ENCODE measurements around the gene INPPL1.
"Not testable (repeated sequence)": the region's sequence is repeated elsewhere in the genome, so short reads cannot be mapped to it uniquely, and the experiment has no call there.

INPPL1 gene

DNA sequence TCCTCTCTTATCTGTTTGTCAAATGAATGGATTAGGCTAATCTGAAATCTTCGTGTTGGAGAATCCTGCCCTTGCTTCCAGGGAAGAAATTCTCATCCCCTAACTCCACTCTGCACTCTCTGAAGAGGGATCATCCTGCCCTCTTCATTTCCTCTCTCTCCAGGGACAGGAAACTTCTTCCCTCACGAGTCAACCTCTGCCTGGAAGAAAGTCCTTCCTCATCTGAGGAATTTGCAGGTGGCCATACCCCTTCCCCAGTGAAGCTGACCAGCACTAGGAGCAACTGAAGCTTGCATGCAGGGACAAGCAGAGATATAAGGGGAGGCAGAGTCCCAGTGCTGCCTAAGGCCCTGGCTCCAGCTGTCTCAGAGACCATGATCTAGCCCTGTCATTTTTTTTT, 23.0 kb downstream of the INPPL1 start:
- DNase-seq, result no peak

DNA sequence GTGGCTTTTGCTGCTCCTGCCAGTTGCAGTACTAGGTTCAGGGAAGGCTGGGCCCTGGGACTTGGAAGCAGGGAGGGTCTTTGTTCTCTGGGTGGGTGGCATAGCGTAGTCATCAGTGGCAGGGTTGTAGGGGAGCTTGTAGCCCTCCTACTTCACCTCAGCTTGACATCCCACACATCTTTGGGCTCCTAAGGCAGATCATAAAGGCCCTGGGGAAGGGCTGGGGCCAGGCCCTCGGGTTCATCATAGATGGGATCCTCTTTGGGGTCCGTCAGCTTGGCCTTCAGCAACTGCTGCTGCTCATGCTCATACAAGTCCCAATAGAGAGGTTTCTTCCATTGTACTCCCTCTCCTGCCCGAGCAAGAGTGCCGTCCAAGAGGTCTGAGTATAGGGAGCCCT, 25.4 kb downstream of the INPPL1 start:
- DNase-seq, result no peak

DNA sequence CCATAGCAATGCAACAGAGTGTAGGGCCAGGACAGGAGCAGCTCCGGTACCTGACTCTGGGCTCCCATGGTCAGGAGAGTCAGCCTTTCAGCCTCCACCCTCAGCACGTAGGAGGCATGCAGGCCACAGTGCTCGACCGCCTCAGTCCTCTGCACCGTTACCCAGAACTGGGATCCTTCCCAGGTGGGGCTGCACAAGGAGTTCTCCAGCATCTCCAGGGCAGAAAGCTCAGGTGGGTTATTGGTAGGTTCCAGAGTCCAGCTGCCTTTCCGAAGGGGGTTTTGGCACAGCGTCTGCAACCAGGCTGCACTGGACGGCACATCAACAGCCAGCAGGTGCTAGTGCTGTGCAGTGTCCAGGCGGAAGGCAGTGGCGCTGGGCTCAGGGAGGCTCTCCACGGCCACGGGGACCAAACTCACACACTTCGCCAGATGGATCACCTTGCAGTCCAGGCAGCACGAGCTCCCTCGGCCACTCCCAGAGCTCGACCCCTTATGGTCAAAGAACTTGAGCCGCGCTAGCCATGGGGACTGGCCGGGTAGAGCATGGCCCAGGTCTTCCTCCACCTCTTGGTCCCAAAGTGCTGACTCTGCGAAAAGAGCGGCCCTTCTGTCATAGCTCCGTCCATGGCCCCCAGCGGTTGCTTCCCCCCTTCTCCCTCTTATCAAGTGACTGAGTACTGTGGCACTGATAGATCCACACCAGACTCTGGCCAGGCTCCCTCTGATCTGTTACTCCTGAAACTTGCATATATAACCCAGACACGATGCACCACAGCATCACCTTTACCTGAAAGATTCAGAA, 26.3 kb downstream of the INPPL1 start:
- DNase-seq, result no peak

GRCh38 chr11:72251614-72252013, 27.0 kb downstream of the INPPL1 start:
- no peak for DNase-seq

GRCh38 chr11:72253392-72253791, 28.8 kb downstream of the INPPL1 start:
- no peak for DNase-seq

GRCh38 chr11:72254299-72254993, 29.9 kb downstream of the INPPL1 start:
- no peak for DNase-seq

DNA sequence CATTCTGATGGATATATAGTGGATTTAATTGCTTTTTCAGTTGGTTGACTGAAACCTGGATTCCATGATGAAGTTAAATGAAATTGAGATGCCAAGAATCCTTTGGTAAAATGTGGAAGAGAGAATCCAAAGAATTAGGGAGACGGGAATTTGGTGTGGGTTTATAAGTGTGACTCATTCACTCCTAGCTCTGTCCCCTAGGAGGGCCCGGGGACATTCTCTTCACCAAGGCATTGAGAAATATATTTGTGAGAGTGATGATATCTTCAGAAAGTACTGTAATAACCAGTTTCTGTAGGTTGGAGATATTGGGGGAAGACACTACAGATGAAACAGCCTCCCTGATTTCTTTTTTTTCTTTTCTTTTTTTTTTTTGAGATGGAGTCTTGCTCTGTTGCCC, 33.0 kb downstream of the INPPL1 start:
- no peak for DNase-seq

- no peak for DNase-seq
Observed at GRCh38 chr11:72259490-72259889, 34.9 kb downstream of the INPPL1 start.

- no peak for DNase-seq
Observed at GRCh38 chr11:72260574-72260973, 36.0 kb downstream of the INPPL1 start.

DNA sequence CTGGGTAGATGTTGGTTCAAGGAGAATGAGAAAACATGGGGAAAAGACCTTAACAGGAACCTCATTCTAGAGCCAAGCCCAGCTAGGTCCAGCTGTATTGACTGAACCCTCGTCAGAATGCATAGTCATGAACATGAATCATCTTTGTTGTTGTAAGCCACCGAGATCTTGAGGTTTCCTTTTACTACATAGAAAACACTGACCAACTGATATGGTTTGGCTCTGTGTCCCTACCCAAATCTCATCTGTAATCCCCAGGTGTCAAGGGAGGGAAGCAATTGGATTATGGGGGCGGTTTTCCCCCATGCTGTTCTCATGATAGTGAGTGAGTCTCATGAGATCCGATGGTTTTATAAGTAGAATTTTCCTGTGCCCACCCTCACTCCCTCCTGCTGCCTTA, 38.8 kb downstream of the INPPL1 start:
- DNase-seq, result no peak

GRCh38 chr11:72265951-72266350, 41.4 kb downstream of the INPPL1 start:
- DNase-seq, result no peak

DNA sequence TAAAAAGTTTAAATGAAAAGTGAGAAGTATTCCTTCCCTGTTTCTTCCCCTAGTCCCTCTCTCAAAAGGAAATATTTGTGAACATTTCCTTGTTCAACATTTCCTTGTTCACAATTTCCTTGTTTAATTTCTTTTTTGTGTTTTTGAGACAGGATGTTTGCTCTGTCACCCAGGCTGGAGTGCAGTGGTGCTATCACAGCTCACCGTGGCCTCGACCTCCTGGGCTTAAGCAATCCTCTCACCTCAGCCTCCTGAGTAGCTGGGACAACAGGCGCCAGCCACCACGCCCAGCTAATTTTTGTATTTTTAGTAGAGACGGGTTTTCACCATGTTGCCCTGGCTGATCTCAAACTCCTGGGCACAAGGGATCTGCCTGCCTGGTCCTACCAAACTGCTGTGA, 42.4 kb downstream of the INPPL1 start:
- DNase-seq, result not testable (repeated sequence)

- DNase-seq, result no peak
Observed at GRCh38 chr11:72267956-72268617, 43.5 kb downstream of the INPPL1 start.

GRCh38 chr11:72271980-72272379, 47.4 kb downstream of the INPPL1 start:
- DNase-seq, result no peak

DNA sequence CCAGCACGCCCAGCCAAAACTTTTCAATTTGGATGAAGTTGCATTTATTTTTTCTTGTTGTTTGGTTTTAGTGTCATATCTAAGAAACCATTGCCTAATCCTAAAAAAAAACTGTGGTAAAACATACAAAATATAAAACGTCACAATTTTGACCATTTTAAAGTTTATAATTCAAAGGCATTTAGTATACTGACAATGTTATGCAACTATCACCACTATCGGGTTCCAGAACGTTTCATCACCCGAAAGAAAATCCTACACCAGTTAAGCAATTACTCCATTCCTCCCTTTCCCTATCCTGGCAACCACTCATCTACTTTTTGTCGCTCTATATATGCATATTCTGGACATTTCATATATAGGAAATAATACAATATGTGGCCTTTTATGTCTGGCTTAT, 49.9 kb downstream of the INPPL1 start:
- no peak for DNase-seq

- DNase-seq, result no peak
Observed at GRCh38 chr11:72278905-72279304, 54.3 kb downstream of the INPPL1 start.

- DNase-seq, result no peak
Observed at GRCh38 chr11:72280037-72280436, 55.5 kb downstream of the INPPL1 start.

DNA sequence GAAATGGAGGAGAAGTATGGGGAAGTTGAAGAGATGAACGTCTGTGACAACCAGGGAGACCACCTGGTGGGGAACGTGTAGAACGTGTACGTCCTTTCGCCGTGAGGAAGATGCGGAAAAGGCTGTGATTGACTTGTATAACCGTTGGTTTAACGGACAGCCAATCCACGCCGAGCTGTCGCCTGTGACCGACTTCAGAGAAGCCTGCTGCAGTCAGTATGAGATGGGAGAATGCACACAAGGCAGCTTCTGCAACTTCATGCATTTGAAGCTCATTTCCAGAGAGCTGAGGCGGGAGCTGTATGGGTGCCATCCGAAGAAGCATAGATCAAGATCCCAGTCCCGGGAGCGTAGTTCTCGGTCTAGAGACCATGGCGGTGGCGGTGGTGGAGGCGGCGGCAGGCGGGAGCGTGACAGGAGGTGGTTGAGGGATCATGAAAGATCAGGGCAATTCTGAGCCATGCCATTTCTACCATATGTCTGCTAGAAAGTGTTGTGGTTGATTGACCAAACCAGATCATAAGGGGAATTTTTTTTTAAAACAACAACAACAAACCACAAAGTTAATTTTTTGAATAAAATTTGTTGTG, 56.3 kb downstream of the INPPL1 start:
- no peak for DNase-seq

GRCh38 chr11:72283947-72284346, 59.4 kb downstream of the INPPL1 start:
- DNase-seq, result no peak

- DNase-seq, result no peak
Observed at GRCh38 chr11:72287293-72287692, 62.7 kb downstream of the INPPL1 start.

Data from activated CD4-positive, alpha-beta T cell treated with anti-CD3 and anti-CD28 coated beads, Interleukin-2, amount 50 U/mL, for 1 hour (primary cell).